Ascending aorta (tissue), 2 donors: ENCODE data around the gene ST8SIA1. TPM values are rescaled to one million over a fixed set of nuclear protein-coding genes. Genes with fewer than 3 reads are reported as not detected.

ENCODE experiments used
- DNase-seq, 2 donors: peaks; one replicate each; pipeline ENCODE4 v3.0.0-alpha.2; 2019; ENCODE audit warnings: low spot score in 2 of 2
- H3K27ac ChIP-seq, 2 donors: fragments of 200-600 bp; sonication (generic); one replicate each; pipeline ENCODE4 v1.5.1; 2016 to 2017; ENCODE audit warnings: mild to moderate bottlenecking in 1 of 2
- H3K27me3 ChIP-seq: fragments of 200-600 bp; sonication (generic); one replicate; pipeline ENCODE4 v1.5.1; 2017
- H3K36me3 ChIP-seq, 2 donors: fragments of 200-600 bp; sonication (generic); one replicate each; pipeline ENCODE4 v1.5.1; 2016
- H3K4me1 ChIP-seq, 2 donors: fragments of 200-600 bp; sonication (generic); one replicate each; pipeline ENCODE4 v1.5.1; 2016 to 2017; ENCODE audit warnings: mild to moderate bottlenecking in 1 of 2
- H3K4me3 ChIP-seq, 2 donors: fragments of 200-600 bp; sonication (generic); one replicate each; pipeline ENCODE4 v1.5.1; 2016 to 2017; ENCODE audit warnings: mild to moderate bottlenecking in 1 of 2
- H3K9me3 ChIP-seq, 2 donors: fragments of 200-600 bp; sonication (generic); one replicate each; pipeline ENCODE4 v1.5.1; 2016
- CTCF ChIP-seq, 3 experiments: fragments of 200-600 bp in 2 of 3; fragments of 450-650 bp in 1 of 3; sonication (generic) in 2 of 3; IDR thresholded peaks; one replicate each; pipeline ENCODE4 v1.5.1; 2016 to 2019; ENCODE audit warnings: antibody characterized with exemption in 3 of 3, mild to moderate bottlenecking in 1 of 3, moderate library complexity in 1 of 3
- intact Hi-C: fragments of 100-400 bp; cut with DNase I; formaldehyde crosslinking; loops from one replicate; pipeline ENCODE4 v1.15.1; 2023
- total RNA-seq: library from RNA; depleted of rRNA; stranded (reverse); fragments of >200 nt; gene quantifications from one replicate; pipeline ENCODE4 v1.1.0, GENCODE V29; 2016

The ST8SIA1 gene
- total RNA-seq, 1 donor from 2014 or later: 9.7 TPM

DNA sequence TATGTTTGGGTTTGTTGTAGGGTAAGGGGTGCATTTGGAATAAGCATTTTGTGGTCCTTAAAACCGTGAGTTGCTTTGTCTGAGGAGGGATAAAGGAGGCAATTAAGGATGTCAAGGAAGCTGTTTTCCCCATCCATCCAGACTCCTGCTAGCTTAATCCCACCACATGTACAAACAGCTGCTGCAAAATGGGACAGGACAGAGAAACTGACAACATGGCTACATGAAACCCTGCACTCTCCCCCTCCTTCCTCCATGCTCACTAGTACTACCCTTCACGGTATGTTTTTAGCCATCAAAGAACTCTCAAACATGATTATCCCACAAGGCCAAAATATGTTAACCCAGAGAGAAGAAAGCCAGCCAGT lies 20.6 kb downstream of the ST8SIA1 start:
- intact Hi-C loops: no loop called here
- Histone ChIP-seq H3K4me1 (peaks cover 0 to 2% of the 10 kb centered on the region in 2 donors), H3K4me3 (no peak overlapping the region), H3K36me3 (no peaks in the 10 kb centered on the region), H3K27ac (no peak overlapping the region), H3K27me3 (no peaks in the 10 kb centered on the region), H3K9me3 (no peaks in the 10 kb centered on the region)
- no peak for DNase-seq
- no peak for TF ChIP-seq CTCF (IDR thresholded peaks at IDR 0.05)

- Histone ChIP-seq H3K36me3 (no peaks in the 10 kb centered on the region), H3K27ac (no peak overlapping the region), H3K4me1 (peaks cover 0 to 2% of the 10 kb centered on the region in 2 donors), H3K27me3 (no peaks in the 10 kb centered on the region), H3K9me3 (no peaks in the 10 kb centered on the region), H3K4me3 (no peak overlapping the region)
- intact Hi-C loops: no loop called here
- no peak for TF ChIP-seq CTCF (IDR thresholded peaks at IDR 0.05)
- no peak for DNase-seq
Measured at GRCh38 chr12:22313286-22313962, 21.1 kb downstream of the ST8SIA1 start.

DNA sequence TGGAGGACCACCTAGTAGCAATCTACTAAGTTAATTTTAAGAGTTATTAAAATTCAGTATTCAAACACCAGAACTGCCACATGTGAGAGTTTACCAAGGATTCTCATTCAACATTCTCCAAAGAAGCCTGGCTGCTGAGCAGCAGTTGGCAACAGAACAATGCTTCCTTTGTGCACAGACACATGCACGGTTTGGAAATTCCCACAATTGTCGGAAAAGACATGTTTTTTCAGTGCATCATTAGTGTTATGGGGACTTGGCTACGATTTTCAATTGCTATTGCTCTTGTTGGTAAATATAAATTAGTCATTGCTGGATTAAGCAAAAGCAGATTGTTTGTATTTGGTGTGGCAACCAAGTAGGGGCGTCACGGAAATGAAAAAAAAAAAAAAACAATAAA lies 22.2 kb downstream of the ST8SIA1 start:
- Histone ChIP-seq H3K36me3 (no peaks in the 10 kb centered on the region), H3K4me3 (no peak overlapping the region), H3K27me3 (no peaks in the 10 kb centered on the region), H3K9me3 (no peaks in the 10 kb centered on the region), H3K4me1 (peaks cover 0 to 2% of the 10 kb centered on the region in 2 donors), H3K27ac (no peak overlapping the region)
- intact Hi-C loops: no loop called here
- no peak for DNase-seq
- TF ChIP-seq CTCF (IDR thresholded peaks at IDR 0.05): no peak

- intact Hi-C loops: no loop called here
- no peak for DNase-seq
- no peaks in the 10 kb centered on the region for H3K9me3 ChIP-seq
- H3K27ac ChIP-seq: no peak overlapping the region
- H3K27me3 ChIP-seq: no peaks in the 10 kb centered on the region
- TF ChIP-seq CTCF (IDR thresholded peaks at IDR 0.05): no peak
- H3K4me1 ChIP-seq: peaks cover 0 to 2% of the 10 kb centered on the region in 2 donors
- H3K4me3 ChIP-seq: no peak overlapping the region
- no peaks in the 10 kb centered on the region for H3K36me3 ChIP-seq
Measured at GRCh38 chr12:22310709-22311108, 23.8 kb downstream of the ST8SIA1 start.

DNA sequence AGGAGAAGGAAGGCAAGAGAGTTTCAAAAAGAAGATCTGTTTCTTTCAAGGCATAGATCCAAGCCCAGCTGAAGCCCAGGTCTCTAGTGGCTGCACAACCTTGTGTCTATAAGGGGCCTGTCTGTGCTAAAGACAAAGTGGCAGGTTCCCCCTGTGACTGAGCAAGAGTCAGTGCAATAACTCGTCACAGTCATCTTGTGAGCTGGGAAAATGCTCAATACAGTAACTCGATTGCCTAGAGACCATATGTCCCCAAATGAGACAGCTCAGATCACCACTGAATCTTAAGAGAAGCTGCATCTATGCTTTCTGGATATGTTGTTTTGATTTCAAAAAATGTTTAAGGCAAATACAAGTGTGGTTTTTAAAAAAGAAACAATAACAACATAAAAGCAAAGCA lies 24.2 kb downstream of the ST8SIA1 start:
- DNase-seq: no peak
- Histone ChIP-seq H3K36me3 (no peaks in the 10 kb centered on the region), H3K27ac (no peak overlapping the region), H3K27me3 (no peaks in the 10 kb centered on the region), H3K4me3 (no peak overlapping the region), H3K4me1 (peaks cover 0 to 2% of the 10 kb centered on the region in 2 donors), H3K9me3 (no peaks in the 10 kb centered on the region)
- no peak for TF ChIP-seq CTCF (IDR thresholded peaks at IDR 0.05)
- intact Hi-C loops: no loop called here

DNA sequence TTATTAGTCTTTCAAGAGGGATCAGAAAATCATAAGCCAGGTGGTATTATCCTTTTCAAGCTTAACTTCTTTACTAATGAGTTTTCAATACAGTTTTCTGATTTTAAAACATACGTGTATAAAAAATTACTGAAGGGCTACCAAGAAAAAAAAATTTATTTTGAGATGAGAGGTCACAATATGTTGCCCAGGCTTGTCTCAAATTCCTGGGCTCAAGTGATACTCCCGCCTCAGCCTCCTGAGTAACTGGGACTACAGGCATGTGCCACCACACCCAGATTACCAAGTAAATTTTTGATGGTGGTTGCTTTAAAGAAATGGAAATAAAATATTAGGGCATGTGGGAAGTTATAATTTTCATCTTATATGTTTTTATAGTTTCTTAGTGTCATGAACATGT lies 26.7 kb downstream of the ST8SIA1 start:
- DNase-seq: no peak
- Histone ChIP-seq H3K9me3 (no peaks in the 10 kb centered on the region), H3K36me3 (no peaks in the 10 kb centered on the region), H3K4me1 (no peaks in the 10 kb centered on the region), H3K4me3 (no peak overlapping the region), H3K27me3 (no peaks in the 10 kb centered on the region), H3K27ac (no peak overlapping the region)
- intact Hi-C loops: no loop called here
- TF ChIP-seq CTCF (IDR thresholded peaks at IDR 0.05): no peak
